Endothelial cell of umbilical vein (primary cell): ENCODE data around the gene CAPN14. TPM values are rescaled to one million over a fixed set of nuclear protein-coding genes. Genes with fewer than 3 reads are reported as not detected.

Experiments
- BruUV-seq: library from RNA; stranded (reverse); fragments of 400-500 nt; replicated peaks from 2 replicates; lab custom pipeline; 2021; lab: Mats Ljungman, UMichigan
- CTCF ChIA-PET: fragments of 300-600, 350-600 bp; sonication (Branson Sonifier 250); formaldehyde crosslinking; loops from one replicate; lab custom pipeline; 2021; ENCODE audit warnings: antibody characterized with exemption, inconsistent platforms; lab: Charles Lee
- POLR2A ChIA-PET: fragments of 300-600, 350-600 bp; sonication (Branson Sonifier 250); formaldehyde crosslinking; loops from one replicate; lab custom pipeline; 2021; ENCODE audit warnings: antibody characterized with exemption, inconsistent platforms; lab: Charles Lee
- DNase-seq: peaks from one replicate; pipeline ENCODE4 v3.0.0-alpha.2; 2011; ENCODE audit warnings: low read depth, low spot score
- FAIRE-seq: peaks from 2 replicates; lab custom pipeline; 2011; peaks lifted over from hg19 to GRCh38; lab: Jason Lieb, UNC
- H2AFZ ChIP-seq: 2 replicates; pipeline ENCODE4 v1.6.0; 2012; ENCODE audit warnings: low read depth, low read length, control low read depth, inconsistent platforms
- H3K27ac ChIP-seq: 2 replicates; pipeline ENCODE4 v1.5.1; 2011; ENCODE audit warnings: low read depth, mild to moderate bottlenecking, control low read depth, low read length, moderate library complexity; ENCODE audit not compliant: insufficient read depth
- H3K27me3 ChIP-seq, 2 experiments: 2 replicates each; pipeline versions ENCODE4 v1.6.0 to v1.6.1; 2011; ENCODE audit warnings: low read length in 2 of 2, mixed read lengths in 1 of 2; ENCODE audit not compliant: control insufficient read depth in 2 of 2, insufficient read depth in 2 of 2
- H3K36me3 ChIP-seq, 2 experiments: 2 replicates in 1 of 2; 3 replicates in 1 of 2; pipeline ENCODE4 v1.5.1; 2011; ENCODE audit warnings: low read length in 2 of 2, mild to moderate bottlenecking in 1 of 2, moderate library complexity in 1 of 2; ENCODE audit not compliant: control insufficient read depth in 2 of 2, insufficient read depth in 2 of 2; ENCODE audit errors: extremely low read depth in 1 of 2
- H3K4me1 ChIP-seq: 3 replicates; pipeline ENCODE4 v1.5.1; 2011; ENCODE audit warnings: mild to moderate bottlenecking, low read length; ENCODE audit not compliant: control insufficient read depth, insufficient read depth; ENCODE audit errors: extremely low read depth
- H3K4me2 ChIP-seq: 2 replicates; pipeline ENCODE4 v1.6.1; 2011; ENCODE audit warnings: low read length, control low read depth, mixed read lengths; ENCODE audit not compliant: insufficient read depth
- H3K4me3 ChIP-seq, 3 experiments: fragments of 200-600 bp in 1 of 3; sonication (generic), shearing (Covaris generic) in 1 of 3; replicated peaks in 1 of 3; 2 replicates each; pipeline ENCODE4 v1.5.1; 2011 to 2016; ENCODE audit warnings: control low read depth in 3 of 3, low read length in 3 of 3, mild to moderate bottlenecking in 2 of 3, inconsistent platforms in 1 of 3, low read depth in 1 of 3, moderate library complexity in 1 of 3; ENCODE audit not compliant: insufficient read depth in 1 of 3
- H3K79me2 ChIP-seq: 2 replicates; pipeline ENCODE4 v1.6.0; 2012; ENCODE audit warnings: low read length, inconsistent platforms; ENCODE audit not compliant: control insufficient read depth, insufficient read depth
- H3K9ac ChIP-seq: replicated peaks from 2 replicates; pipeline ENCODE3; 2011; ENCODE audit warnings: low read length, control low read depth; ENCODE audit not compliant: insufficient read depth; ENCODE audit errors: extremely low read depth
- H3K9me1 ChIP-seq: replicated peaks from 3 replicates; pipeline ENCODE4 v1.6.0; 2011; ENCODE audit warnings: mild to moderate bottlenecking, low read length; ENCODE audit not compliant: control insufficient read depth, insufficient read depth; ENCODE audit errors: extremely low read depth
- H3K9me3 ChIP-seq: replicated peaks from 2 replicates; pipeline ENCODE4 v1.5.1; 2012; ENCODE audit warnings: low read length, inconsistent platforms; ENCODE audit not compliant: control insufficient read depth, insufficient read depth
- H4K20me1 ChIP-seq: replicated peaks from 2 replicates; pipeline ENCODE3; 2011; ENCODE audit warnings: mild to moderate bottlenecking, low read length; ENCODE audit not compliant: control insufficient read depth, insufficient read depth; ENCODE audit errors: extremely low read depth
- CTCF ChIP-seq, 2 donors: IDR thresholded peaks; 1 replicate in 1 of 2; 2 replicates in 1 of 2; pipeline ENCODE4 v1.5.1; 2011; ENCODE audit warnings: low read length in 2 of 2, mild to moderate bottlenecking in 2 of 2, moderate library complexity in 2 of 2, control low read depth in 1 of 2, inconsistent platforms in 1 of 2, low read depth in 1 of 2; ENCODE audit not compliant: insufficient read depth in 1 of 2; ENCODE audit errors: extremely low read depth in 1 of 2
- EZH2 ChIP-seq: IDR thresholded peaks from 2 replicates; pipeline ENCODE4 v1.6.1; 2012; ENCODE audit warnings: borderline replicate concordance, low read depth, mild to moderate bottlenecking, moderate library complexity, low read length, inconsistent platforms; ENCODE audit not compliant: severe bottlenecking
- FOS ChIP-seq: IDR thresholded peaks from 2 replicates; pipeline ENCODE4 v1.6.1; 2011; ENCODE audit warnings: mild to moderate bottlenecking, low read length, moderate library complexity, borderline replicate concordance; ENCODE audit not compliant: insufficient read depth
- GATA2 ChIP-seq: IDR thresholded peaks from 2 replicates; pipeline ENCODE4 v1.7.0; 2011; ENCODE audit warnings: low read depth, mild to moderate bottlenecking, moderate library complexity, mixed read lengths, low read length; ENCODE audit not compliant: insufficient read length, insufficient read depth
- JUN ChIP-seq: IDR thresholded peaks from 2 replicates; pipeline ENCODE4 v1.6.1; 2011; ENCODE audit warnings: borderline replicate concordance, low read depth; ENCODE audit not compliant: insufficient read length, insufficient read depth
- MYC ChIP-seq: IDR thresholded peaks from one replicate; pipeline ENCODE4 v1.6.1; 2011; ENCODE audit warnings: mild to moderate bottlenecking, low read depth, low read length
- POLR2A ChIP-seq: IDR thresholded peaks from 2 replicates; pipeline ENCODE4 v1.6.1; 2012; ENCODE audit warnings: low read depth, mild to moderate bottlenecking, control low read depth, low read length
- POLR2AphosphoS5 ChIP-seq: IDR thresholded peaks from 2 replicates; pipeline ENCODE4 v1.6.1; 2012; ENCODE audit warnings: low read depth, mild to moderate bottlenecking, control low read depth, low read length, moderate library complexity; ENCODE audit not compliant: insufficient read depth
- dilution Hi-C: fragments of 300-500 bp; cut with MboI; formaldehyde crosslinking; loops from one replicate; pipeline ENCODE4 v1.15.0; 2019; ENCODE audit warnings: low sequenced_read_pairs; ENCODE audit not compliant: extremely low pct_ligation_motif_present
- intact Hi-C: fragments of 100-400 bp; cut with micrococcal nuclease; formaldehyde crosslinking; loops from one replicate; pipeline ENCODE4 v1.10.0; 2022
- polyA plus RNA-seq, 4 experiments: library from polyadenylated mRNA; depleted of rRNA in 3 of 4; stranded (reverse) in 3 of 4; unstranded in 1 of 4; fragments of >200 nt; gene quantifications; 2 replicates each; pipeline versions ENCODE4 v1.2.1 to v1.2.3, GENCODE V29; 2011 to 2012; ENCODE audit warnings: missing spikeins in 1 of 4
- total RNA-seq: library from RNA; stranded (reverse); gene quantifications from 2 replicates; pipeline ENCODE4 v1.2.3, GENCODE V29; 2021
- TF ChIP-seq, protein P1 (sequence below): IDR thresholded peaks from 2 replicates; pipeline ENCODE4 v1.6.1; 2011; ENCODE audit not compliant: insufficient read depth, insufficient read length

Gene CAPN14
- total and polyA plus RNA-seq, 2 donors (not counting 3 experiments of a cell fraction or from before 2014, with no cell fraction given) = 0.01 to 0.15 TPM

- H3K4me1 ChIP-seq = no peaks in the 10 kb centered on the region
- H3K79me2 ChIP-seq = no peaks in the 10 kb centered on the region
- no peak overlapping the region for H3K27ac ChIP-seq
- DNase-seq (no peak), FAIRE-seq (no peak)
- TF ChIP-seq CTCF (IDR thresholded peaks at IDR 0.05; ENCODE audit: extremely low read depth in 1 of 2, insufficient read depth in 1 of 2, low read depth in 1 of 2, low read length in 2 of 2) = no peak
- no peak for TF ChIP-seq JUN
- no peak for TF ChIP-seq FOS
- no peak for TF ChIP-seq POLR2AphosphoS5
- TF ChIP-seq, protein P1, sequence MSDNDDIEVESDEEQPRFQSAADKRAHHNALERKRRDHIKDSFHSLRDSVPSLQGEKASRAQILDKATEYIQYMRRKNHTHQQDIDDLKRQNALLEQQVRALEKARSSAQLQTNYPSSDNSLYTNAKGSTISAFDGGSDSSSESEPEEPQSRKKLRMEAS = no peak
- no peak for TF ChIP-seq GATA2
- TF ChIP-seq MYC = no peak
- TF ChIP-seq POLR2A = no peak
- no peak for TF ChIP-seq EZH2
- no peaks in the 10 kb centered on the region for H3K9me1 ChIP-seq
- H3K4me2 ChIP-seq = no peak overlapping the region
- no peaks in the 10 kb centered on the region for H3K36me3 ChIP-seq
- no peak overlapping the region for H3K4me3 ChIP-seq
- no peaks in the 10 kb centered on the region for H4K20me1 ChIP-seq
- dilution Hi-C loops (no loop called here), intact Hi-C loops (no loop called here)
- H3K27me3 ChIP-seq = no peaks in the 10 kb centered on the region
- ChIA-PET CTCF (no interaction called here), POLR2A (no interaction called here)
- no TSS peak for BruUV-seq
- H3K9me3 ChIP-seq = no peaks in the 10 kb centered on the region
- H2AFZ ChIP-seq = no peak overlapping the region
- H3K9ac ChIP-seq = no peak overlapping the region
These were observed 87.7 kb downstream of the CAPN14 start for GRCh38 chr2:31129375-31130171.
